Activated CD4-positive, alpha-beta T cell treated with anti-CD3 and anti-CD28 coated beads for 48 hours (primary cell): ENCODE measurements around the gene LRRC17.
"Not testable (repeated sequence)": the region's sequence is repeated elsewhere in the genome, so short reads cannot be mapped to it uniquely, and the experiment has no call there.

ENCODE experiments used
- DNase-seq: peaks from one replicate; pipeline ENCODE4 v3.0.0-alpha.2; 2020

Gene LRRC17

GRCh38 chr7:102897856-102898531, 14.8 kb upstream of the LRRC17 start:
- DNase-seq, result no peak

GRCh38 chr7:102898532-102898859, 14.3 kb upstream of the LRRC17 start:
- no peak for DNase-seq

GRCh38 chr7:102902052-102902451, 10.7 kb upstream of the LRRC17 start:
- DNase-seq, result not testable (repeated sequence)

- not testable (repeated sequence) for DNase-seq
Observed at GRCh38 chr7:102903576-102903975, 9.2 kb upstream of the LRRC17 start.

GRCh38 chr7:102908676-102909075, 4.1 kb upstream of the LRRC17 start:
- no peak for DNase-seq

GRCh38 chr7:102913826-102914225, 1.0 kb downstream of the LRRC17 start:
- no peak for DNase-seq

- DNase-seq, result no peak
Observed at GRCh38 chr7:102914585-102914984, 1.8 kb downstream of the LRRC17 start.

GRCh38 chr7:102916426-102916825, 3.6 kb downstream of the LRRC17 start:
- no peak for DNase-seq

GRCh38 chr7:102916881-102917280, 4.1 kb downstream of the LRRC17 start:
- no peak for DNase-seq

- DNase-seq, result no peak
Observed at GRCh38 chr7:102917436-102918353, 4.9 kb downstream of the LRRC17 start.

- no peak for DNase-seq
Observed at GRCh38 chr7:102918845-102919244, 6.0 kb downstream of the LRRC17 start.

- DNase-seq, result no peak
Observed at GRCh38 chr7:102925976-102926782, 13.4 kb downstream of the LRRC17 start.

GRCh38 chr7:102926783-102927140, 14.0 kb downstream of the LRRC17 start:
- DNase-seq, result no peak

- no peak for DNase-seq
Observed at GRCh38 chr7:102927312-102927933, 14.6 kb downstream of the LRRC17 start.

GRCh38 chr7:102931757-102932156, 19.0 kb downstream of the LRRC17 start:
- DNase-seq, result no peak

GRCh38 chr7:102933763-102934162, 21.0 kb downstream of the LRRC17 start:
- DNase-seq, result no peak

- DNase-seq, result no peak
Observed at GRCh38 chr7:102934239-102934638, 21.4 kb downstream of the LRRC17 start.

GRCh38 chr7:102934701-102935100, 21.9 kb downstream of the LRRC17 start:
- DNase-seq, result no peak

GRCh38 chr7:102935450-102936115, 22.8 kb downstream of the LRRC17 start:
- DNase-seq, result no peak

GRCh38 chr7:102938679-102939078, 25.9 kb downstream of the LRRC17 start:
- no peak for DNase-seq

GRCh38 chr7:102942181-102942866, 29.5 kb downstream of the LRRC17 start:
- no peak for DNase-seq

- no peak for DNase-seq
Observed at GRCh38 chr7:102942868-102943267, 30.1 kb downstream of the LRRC17 start.
